ENCODE measurements around the gene ATRIP. TPM values are rescaled to one million over a fixed set of nuclear protein-coding genes. Genes with fewer than 3 reads are reported as not detected.

ATRIP gene
- polyA plus RNA-seq, 1 donor (not counting 4 experiments of a cell fraction or from before 2014, with no cell fraction given): 9.7 TPM

DNA sequence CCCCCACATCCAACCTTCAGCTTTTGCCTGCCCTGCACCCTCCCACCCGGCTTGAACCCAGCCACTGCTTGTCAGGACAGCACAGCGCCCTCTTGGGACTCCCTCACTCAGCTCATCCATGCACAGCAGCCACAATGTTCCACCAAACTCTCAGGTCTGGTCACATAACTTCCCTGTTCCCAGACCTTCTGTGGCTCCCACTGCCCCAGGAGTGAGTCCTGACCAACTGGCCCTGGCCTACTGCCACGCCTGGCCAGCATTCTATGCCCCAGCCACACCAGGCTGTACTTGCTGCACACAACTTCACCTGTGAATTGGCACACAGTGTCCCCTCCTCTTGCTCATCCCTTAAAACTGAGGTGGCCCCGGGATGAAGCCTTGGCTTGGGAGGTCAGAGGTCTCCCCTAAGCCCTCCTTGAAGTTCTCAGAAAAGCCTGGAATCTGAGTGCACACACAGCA, 37.7 kb upstream of the ATRIP start:
- TF ChIP-seq, protein P1, sequence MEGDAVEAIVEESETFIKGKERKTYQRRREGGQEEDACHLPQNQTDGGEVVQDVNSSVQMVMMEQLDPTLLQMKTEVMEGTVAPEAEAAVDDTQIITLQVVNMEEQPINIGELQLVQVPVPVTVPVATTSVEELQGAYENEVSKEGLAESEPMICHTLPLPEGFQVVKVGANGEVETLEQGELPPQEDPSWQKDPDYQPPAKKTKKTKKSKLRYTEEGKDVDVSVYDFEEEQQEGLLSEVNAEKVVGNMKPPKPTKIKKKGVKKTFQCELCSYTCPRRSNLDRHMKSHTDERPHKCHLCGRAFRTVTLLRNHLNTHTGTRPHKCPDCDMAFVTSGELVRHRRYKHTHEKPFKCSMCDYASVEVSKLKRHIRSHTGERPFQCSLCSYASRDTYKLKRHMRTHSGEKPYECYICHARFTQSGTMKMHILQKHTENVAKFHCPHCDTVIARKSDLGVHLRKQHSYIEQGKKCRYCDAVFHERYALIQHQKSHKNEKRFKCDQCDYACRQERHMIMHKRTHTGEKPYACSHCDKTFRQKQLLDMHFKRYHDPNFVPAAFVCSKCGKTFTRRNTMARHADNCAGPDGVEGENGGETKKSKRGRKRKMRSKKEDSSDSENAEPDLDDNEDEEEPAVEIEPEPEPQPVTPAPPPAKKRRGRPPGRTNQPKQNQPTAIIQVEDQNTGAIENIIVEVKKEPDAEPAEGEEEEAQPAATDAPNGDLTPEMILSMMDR (optimal IDR thresholded peaks at IDR 0.05 in 1 of 3, IDR thresholded peaks at IDR 0.05 in 1 of 3, conservative IDR thresholded peaks at IDR 0.05 in 1 of 3; ENCODE audit: extremely low read depth in 1 of 3, insufficient read depth in 2 of 3, low read length in 3 of 3): peak in 1 of 3 experiments; percentile 18
- TF ChIP-seq EZH2 (IDR thresholded peaks at IDR 0.05; ENCODE audit: low read length): no peak
- H3K79me2 ChIP-seq (ENCODE audit: control insufficient read depth, insufficient read depth, low read length): no peaks in the 10 kb centered on the region
- H4K20me1 ChIP-seq (ENCODE audit: control insufficient read depth, extremely low read depth, insufficient read depth, low read length): peaks cover 10% of the 10 kb centered on the region
- H3K36me3 ChIP-seq (ENCODE audit: control insufficient read depth in 2 of 2, extremely low read depth in 1 of 2, insufficient read depth in 2 of 2, low read length in 2 of 2): peaks cover 64 to 88% of the 10 kb centered on the region in 2 experiments
- FAIRE-seq: no peak
- dilution Hi-C loops (cut with MboI; ENCODE audit: extremely low pct_ligation_motif_present, low sequenced_read_pairs): no loop called here
- peaks cover 10% of the 10 kb centered on the region for H3K4me1 ChIP-seq (ENCODE audit: control insufficient read depth, extremely low read depth, insufficient read depth, low read length)
- no peak overlapping the region for H3K4me3 ChIP-seq (ENCODE audit: control insufficient read depth in 2 of 3, extremely low read depth in 1 of 3, insufficient read depth in 2 of 3, low read depth in 1 of 3, low read length in 3 of 3)
- no peak overlapping the region for H3K4me2 ChIP-seq (ENCODE audit: control insufficient read depth, extremely low read depth, insufficient read depth, low read depth, low read length)
- H3K9ac ChIP-seq (ENCODE audit: control insufficient read depth, extremely low read depth, insufficient read depth, low read length): no peak overlapping the region
- DNase-seq (ENCODE audit: low read depth, low spot score): no peak
- H3K27ac ChIP-seq (ENCODE audit: control insufficient read depth, insufficient read depth, low read length): no peak overlapping the region
- no peaks in the 10 kb centered on the region for H3K27me3 ChIP-seq (ENCODE audit: control insufficient read depth, extremely low read depth, insufficient read depth, low read length)
- H3K9me3 ChIP-seq (ENCODE audit: control insufficient read depth, low read depth, low read length): no peaks in the 10 kb centered on the region
- no peak overlapping the region for H2AFZ ChIP-seq (ENCODE audit: control insufficient read depth, low read length)
- H3K9me1 ChIP-seq (ENCODE audit: control insufficient read depth, extremely low read depth, insufficient read depth, low read length): peaks cover 3% of the 10 kb centered on the region

DNA sequence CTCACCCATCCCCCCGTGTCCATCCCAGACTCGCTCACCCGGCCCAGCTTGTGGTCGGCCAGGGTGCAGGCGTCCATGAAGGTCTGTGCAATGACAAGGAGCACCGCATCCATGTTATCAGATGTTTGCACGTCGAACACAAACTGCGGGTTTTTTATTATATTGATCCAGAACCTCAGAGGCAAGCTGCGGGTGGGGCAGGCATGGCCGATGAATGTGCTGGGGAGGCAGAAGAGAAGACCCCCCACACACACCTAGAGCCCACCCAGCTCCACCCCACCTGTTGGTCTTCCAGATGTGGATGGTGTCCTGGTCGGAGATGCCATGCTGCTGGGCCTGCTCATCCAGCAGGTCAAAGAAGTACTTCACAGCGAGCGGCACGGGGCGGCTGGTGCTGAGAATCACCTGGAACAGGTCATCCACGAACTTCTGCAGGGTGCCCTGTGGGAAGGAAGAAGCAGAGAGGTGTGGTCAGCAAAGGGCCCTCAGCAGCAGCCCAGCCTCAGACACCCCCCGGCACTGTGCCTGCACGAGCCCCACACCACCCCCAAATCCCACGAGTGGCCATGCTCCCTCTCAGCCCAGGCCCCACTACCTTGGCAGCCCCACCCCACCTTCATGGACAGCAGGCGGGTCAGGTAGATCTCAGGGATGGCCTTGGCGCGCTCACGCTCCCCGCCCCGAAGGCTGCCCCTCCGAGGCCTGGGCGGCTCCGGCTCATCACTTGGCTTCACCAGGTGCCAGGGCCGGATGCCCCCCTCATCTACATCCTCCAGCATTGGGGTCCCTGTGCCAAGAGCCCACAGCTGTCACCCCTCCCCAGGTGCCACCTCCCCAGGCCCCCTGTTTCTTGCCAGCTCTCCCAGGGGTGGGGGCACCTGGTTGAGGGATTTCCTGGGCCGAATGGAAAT, 37.0 kb upstream of the ATRIP start:
- Histone ChIP-seq H3K9ac (ENCODE audit: control insufficient read depth, extremely low read depth, insufficient read depth, low read length) (no peak overlapping the region), H3K4me1 (ENCODE audit: control insufficient read depth, extremely low read depth, insufficient read depth, low read length) (peaks cover 12% of the 10 kb centered on the region), H3K9me3 (ENCODE audit: control insufficient read depth, low read depth, low read length) (no peaks in the 10 kb centered on the region), H4K20me1 (ENCODE audit: control insufficient read depth, extremely low read depth, insufficient read depth, low read length) (peaks cover 10% of the 10 kb centered on the region), H3K27me3 (ENCODE audit: control insufficient read depth, extremely low read depth, insufficient read depth, low read length) (no peaks in the 10 kb centered on the region), H3K4me2 (ENCODE audit: control insufficient read depth, extremely low read depth, insufficient read depth, low read depth, low read length) (no peak overlapping the region), H3K27ac (ENCODE audit: control insufficient read depth, insufficient read depth, low read length) (no peak overlapping the region), H3K79me2 (ENCODE audit: control insufficient read depth, insufficient read depth, low read length) (no peaks in the 10 kb centered on the region), H3K4me3 (ENCODE audit: control insufficient read depth in 2 of 3, extremely low read depth in 1 of 3, insufficient read depth in 2 of 3, low read depth in 1 of 3, low read length in 3 of 3) (no peak overlapping the region), H2AFZ (ENCODE audit: control insufficient read depth, low read length) (no peak overlapping the region), H3K36me3 (ENCODE audit: control insufficient read depth in 2 of 2, extremely low read depth in 1 of 2, insufficient read depth in 2 of 2, low read length in 2 of 2) (peaks cover 64 to 91% of the 10 kb centered on the region in 2 experiments), H3K9me1 (ENCODE audit: control insufficient read depth, extremely low read depth, insufficient read depth, low read length) (peaks cover 3% of the 10 kb centered on the region)
- dilution Hi-C loops (cut with MboI; ENCODE audit: extremely low pct_ligation_motif_present, low sequenced_read_pairs): no loop called here
- no peak for FAIRE-seq
- DNase-seq (ENCODE audit: low read depth, low spot score): no peak
- TF ChIP-seq, protein P1 (optimal IDR thresholded peaks at IDR 0.05 in 1 of 3, IDR thresholded peaks at IDR 0.05 in 1 of 3, conservative IDR thresholded peaks at IDR 0.05 in 1 of 3; ENCODE audit: extremely low read depth in 1 of 3, insufficient read depth in 2 of 3, low read length in 3 of 3): no peak
- TF ChIP-seq EZH2 (IDR thresholded peaks at IDR 0.05; ENCODE audit: low read length): no peak
